ENCODE measurements around the gene SLC25A11.
"Not testable (repeated sequence)": the region's sequence is repeated elsewhere in the genome, so short reads cannot be mapped to it uniquely, and the experiment has no call there.

Gene SLC25A11

DNA sequence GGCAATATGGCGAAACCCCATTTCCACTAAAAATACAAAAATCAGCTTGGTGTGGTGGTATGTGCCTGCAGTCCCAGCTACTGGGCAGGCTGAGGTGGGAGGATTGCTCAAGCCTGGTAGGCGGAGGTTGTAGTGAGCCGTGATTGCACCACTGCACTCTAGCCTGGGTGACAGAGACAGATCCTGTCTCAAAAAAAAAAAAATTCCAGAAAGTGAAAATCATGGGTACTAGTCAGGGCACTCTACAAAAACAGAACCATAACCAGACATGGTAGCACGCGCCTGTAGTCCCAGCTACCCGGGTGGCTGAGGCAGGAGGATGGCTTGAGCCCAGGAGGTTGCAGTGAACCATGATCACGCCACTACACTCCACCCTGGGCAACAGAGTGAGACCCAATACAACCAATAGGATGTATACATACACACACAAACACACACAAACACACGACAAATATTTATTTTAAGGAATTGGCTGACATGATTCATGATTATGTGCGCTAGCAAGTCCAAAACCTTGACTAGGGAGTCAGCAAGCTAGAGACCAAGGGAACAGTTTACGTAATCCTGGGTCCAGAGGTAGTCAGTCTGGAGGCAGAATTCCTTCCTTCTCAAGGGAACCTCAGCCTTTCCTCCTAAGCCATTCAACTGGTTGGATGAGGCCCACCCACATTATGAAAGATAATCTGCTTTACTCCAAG, 19.3 kb downstream of the SLC25A11 start:
- DNase-seq (ENCODE audit: low read depth, low spot score), result no peak

DNA sequence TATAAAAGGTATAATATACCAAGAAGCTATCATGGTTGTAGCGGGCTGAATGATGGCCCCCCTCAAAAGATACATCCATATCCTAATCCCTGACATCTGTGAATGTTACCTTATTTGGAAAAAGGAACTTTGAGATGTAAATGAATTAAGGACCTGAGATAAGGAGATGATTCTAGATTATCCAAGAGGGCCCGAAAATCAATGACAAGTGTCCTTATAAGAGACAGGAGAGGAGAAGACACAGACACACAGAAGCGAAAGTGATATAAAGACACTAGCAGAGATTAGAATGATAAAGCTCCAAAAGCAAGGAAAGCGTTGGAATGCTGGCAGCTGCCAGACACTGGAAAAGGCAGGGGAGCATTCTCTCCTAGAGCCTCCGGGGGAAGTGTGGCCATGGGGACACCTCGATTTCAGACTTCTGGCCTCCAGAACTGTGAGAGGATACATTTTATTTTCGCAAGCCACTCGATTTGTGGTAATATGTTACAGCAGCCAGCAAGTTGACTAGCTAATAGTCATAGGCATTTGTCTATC, 20.3 kb downstream of the SLC25A11 start:
- DNase-seq (ENCODE audit: low read depth, low spot score), result no peak

DNA sequence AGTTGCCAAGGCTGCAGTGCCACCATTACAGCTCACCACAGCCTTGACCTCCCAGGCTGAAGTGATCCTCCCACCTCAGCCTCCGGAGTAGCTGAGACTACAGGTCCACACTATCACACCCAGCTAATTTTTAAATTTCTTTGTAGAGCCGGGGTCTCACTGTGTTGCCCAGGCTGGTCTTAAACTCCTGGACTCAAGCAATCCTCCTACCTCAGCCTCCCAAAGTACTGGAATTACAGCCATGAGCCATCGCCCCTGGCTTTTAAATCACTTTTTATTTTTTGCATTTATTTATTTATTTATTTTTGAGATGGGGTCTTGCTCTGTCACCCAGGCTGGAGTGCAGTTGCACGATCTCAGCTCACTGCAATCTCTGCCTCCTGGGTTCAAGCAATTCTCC, 25.3 kb downstream of the SLC25A11 start:
- DNase-seq (ENCODE audit: low read depth, low spot score), result not testable (repeated sequence)

DNA sequence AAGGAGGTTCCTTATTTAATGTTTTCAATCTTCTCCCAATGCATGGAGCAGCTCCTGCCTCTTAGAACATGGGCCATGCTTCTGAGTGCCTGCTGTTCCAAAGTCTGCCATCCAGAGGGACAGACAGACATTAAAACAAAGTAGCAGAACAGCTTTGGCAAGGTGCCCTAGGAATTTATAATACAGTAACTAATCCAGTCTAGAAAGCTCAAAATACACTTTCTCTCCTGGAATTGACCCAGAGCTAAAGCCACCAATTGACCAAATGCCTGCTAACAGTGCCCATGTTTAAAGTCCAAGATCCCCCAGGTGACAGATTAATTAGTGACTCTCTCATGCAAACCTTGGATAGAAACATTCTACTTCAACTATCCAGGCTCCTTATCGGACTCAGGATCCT, 25.9 kb downstream of the SLC25A11 start:
- DNase-seq (ENCODE audit: low read depth, low spot score), result no peak

DNA sequence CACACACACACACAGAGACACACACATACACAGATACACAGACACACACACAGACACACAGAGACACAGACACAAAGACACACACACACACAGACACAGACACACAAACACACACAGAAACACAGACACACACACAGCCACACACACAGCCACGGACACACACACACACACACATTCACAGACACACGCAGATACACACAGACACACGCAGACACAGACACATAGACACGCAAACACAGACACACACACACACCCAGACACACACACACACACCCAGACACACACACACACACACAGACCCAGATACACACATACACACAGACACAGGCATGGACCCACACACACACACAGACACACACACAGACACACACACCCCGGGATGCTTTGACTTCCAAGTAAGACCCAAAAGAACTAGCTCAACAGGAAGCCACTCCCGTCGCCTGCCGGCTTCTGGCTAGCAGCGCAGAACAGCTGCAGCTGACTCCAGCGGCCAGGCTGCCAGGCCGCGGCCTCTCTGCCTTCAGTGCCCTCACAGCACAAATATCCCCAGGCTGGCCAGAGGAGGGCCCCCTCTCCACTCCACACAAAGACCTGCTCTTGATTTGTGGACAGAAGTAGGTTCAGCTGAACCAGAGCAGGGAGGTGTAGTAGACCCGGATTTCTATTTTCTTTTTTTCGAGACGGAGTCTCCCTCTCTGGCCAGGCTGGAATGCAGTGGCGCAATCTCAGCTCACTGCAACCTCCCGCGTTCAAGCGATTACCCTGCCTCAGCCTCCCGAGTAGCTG, 30.9 kb downstream of the SLC25A11 start:
- DNase-seq (ENCODE audit: low read depth, low spot score), result no peak

DNA sequence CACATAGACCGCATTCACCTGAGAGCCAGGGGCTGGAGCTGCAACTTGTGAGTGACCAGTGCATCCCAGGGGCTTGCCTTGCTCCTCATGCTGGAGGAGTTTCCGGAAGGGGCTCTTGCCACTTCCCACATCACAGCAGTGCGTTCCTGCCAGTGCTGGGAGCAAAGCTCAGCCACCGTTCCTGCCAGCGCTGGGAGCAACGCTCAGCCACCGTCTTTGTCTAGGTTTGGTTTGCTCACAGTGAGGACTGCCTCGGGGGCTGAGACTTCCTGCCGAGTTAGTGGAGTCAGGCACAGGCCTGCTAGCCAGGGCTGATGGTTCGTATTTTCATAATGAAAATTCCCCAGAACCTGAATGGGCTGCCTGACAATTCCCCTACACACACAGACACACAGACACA, 31.5 kb downstream of the SLC25A11 start:
- no peak for DNase-seq (ENCODE audit: low read depth, low spot score)

DNA sequence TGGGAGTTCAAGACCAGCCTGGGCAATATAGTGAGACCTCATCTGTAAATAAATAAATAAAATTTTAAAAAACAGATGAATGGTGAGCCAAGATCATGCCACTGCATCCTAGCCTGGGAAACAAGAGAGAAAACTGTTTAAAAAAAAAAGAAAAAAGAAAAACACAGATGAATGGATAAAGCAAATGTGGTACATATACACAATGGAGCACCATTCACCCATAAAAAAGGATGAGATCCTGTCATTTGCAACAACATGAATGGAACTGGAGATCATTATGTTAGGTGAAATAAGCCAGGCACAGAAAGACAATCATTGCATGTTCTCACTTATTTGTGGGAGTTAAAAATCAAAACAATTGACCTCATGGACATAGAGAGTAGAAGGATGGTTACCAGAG, 33.2 kb downstream of the SLC25A11 start:
- not testable (repeated sequence) for DNase-seq (ENCODE audit: low read depth, low spot score)

DNA sequence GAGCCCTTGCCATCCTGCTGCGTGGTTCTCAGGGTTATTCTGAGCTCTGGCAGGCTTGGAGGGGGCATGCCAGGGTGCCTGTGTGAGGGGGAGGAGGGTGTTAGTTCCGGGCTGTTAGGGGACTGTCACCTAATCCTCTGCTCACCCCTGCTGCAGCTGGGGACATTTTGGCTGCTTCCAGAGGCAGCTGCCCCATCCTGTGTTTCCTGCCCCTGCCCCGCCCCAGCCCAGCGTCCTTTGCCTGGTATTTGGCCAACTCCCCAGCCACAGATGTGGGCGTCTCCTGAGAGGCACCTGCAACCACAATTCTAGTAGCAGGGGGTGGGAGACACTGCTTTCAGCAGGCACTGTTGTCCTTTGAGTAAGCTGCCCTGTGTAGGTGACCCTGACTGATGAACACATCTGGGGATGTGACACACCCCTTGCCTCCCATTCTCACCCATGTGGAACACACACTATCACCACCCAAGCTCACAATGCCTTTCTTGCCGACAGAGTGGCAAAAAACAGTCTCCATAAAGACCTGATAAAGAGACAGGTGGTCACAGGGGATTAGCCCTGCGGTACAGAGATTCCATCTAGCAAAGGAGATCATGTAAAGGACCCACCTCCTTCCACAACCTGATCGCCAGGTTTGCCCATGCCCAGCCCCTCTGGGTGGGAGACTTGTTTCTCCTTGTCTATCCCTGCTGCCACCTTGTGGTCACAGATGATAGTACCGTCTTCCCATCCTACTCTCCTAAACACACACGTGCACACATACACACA, 36.6 kb downstream of the SLC25A11 start, which contains the start of gene CHRNE:
CHRNE (minus strand) TSS at position 48 of the 768 bp plus-strand sequence; CDS start at position 13, 35 bp downstream.
- DNase-seq (ENCODE audit: low read depth, low spot score), result peak; percentile 74

DNA sequence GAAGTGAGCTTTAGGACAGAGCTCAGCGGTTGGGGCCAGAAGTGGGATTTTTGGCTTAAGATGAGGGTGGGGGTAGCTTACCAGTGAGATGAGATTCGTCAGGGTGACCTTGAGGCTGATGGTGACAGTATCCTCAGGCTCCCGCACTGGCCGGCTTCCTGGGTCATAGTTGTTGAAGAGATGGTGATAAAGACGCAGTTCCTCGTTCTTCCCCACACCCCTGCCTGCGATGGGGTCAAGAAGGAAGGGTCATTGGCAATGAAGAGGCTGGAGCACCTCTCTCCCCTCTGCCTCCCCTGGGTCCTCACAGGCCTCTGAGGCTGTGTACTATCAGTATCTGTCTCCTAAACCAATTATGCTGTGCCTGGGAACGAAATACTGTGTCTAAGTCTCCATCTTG, 37.3 kb downstream of the SLC25A11 start:
- DNase-seq (ENCODE audit: low read depth, low spot score), result no peak

DNA sequence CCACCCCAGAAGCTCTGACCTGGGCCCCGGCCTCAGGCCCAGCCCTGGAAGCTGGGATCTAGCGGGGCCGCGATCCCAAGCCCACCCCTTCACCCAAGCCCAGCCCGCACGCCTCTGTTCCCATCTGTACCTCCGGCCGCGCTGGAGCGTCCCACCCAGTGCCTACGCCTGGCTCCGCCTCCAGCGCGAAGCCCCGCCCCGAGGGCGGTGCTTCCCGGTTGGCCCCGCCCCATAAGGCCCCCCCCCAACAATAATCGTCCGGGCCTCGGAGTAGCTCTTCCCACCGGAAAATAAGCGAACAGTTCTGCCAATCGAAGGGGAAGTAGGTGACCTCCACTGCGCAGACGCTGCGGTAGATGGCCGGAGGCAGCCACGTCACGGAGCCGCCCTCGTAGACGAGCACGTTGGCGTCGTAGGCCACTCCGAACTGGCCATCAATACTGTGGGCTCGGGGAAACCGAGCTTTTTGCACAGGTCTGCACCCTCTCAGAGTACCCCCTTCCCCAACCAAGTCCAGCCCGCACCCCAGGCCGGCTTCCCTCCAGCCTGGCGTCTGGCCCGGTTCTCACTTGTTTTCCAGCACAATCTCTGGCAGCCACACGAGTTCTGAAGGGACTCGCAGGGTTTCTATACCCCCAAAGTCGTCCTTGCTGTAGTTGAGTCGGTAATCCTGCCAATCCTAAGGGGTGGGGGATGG, 38.0 kb downstream of the SLC25A11 start:
- no peak for DNase-seq (ENCODE audit: low read depth, low spot score)

DNA sequence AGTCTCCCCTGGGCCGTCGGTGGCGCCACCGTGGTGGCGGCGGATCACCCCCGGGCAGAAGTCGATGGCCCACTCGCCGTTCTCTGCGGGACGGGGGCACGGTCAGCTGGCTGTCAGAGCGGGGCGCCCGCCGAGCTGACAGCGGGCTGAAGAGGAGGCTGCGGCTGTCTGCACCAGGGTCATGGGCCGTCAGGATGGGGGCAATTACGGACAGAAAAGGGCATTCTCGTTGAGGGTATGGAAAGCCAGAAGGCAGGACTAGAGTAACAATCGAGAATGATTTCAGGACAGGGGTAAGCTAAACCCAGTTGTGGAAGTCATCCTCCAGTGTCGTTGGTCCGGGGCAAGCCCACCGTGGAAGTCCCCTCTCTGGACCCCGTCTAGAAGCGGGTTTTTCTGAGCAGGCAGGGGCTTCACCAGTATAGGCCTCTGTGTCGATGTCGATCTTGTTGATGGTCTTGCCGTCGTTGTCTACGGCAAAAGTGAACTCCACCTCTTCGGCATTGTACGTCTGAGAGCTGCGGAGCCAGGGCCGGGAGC, 38.7 kb downstream of the SLC25A11 start:
- DNase-seq (ENCODE audit: low read depth, low spot score), result no peak

DNA sequence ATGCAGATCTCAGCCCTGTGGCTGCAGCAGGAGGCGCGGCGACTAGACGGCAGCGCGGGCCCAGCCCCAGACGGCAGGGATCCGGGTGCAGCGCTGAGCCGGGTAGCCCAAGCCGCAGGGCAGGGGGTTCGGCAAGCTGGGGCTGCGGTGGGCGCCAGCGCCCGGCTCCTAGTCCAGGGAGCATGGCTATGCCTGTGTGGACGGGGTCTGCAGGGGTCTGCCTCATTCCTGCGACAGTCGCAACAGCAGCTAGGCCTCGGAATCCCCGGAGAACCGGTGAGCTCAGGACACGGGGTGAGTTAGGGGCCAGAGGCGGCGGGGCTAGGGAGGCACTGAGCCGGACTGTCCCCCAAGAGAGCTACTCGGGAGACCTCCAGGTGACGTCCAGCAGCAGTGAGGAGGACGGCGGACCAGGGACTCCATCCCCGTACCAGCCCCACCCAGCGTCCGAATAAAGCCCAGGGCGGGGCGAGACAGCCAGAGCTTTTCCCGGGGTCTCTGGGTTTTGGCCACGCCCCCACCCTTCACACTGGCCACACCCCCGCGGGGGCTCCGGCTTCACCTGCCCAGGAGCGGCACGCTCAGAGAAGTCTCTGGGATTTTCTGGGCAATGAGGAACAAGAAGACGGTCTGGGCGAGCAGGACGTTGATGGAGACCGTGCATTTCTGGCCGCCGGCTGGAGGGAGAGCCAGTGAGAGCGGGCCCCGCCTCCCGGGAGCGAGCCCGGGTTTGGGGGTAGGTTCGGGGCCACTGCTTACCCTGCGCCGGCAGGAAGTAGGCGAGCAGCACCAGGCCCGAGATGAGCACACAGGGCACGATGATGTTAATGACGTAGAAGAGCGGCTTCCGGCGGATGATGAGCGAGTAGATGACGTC, 39.4 kb downstream of the SLC25A11 start:
- no peak for DNase-seq (ENCODE audit: low read depth, low spot score)

DNA sequence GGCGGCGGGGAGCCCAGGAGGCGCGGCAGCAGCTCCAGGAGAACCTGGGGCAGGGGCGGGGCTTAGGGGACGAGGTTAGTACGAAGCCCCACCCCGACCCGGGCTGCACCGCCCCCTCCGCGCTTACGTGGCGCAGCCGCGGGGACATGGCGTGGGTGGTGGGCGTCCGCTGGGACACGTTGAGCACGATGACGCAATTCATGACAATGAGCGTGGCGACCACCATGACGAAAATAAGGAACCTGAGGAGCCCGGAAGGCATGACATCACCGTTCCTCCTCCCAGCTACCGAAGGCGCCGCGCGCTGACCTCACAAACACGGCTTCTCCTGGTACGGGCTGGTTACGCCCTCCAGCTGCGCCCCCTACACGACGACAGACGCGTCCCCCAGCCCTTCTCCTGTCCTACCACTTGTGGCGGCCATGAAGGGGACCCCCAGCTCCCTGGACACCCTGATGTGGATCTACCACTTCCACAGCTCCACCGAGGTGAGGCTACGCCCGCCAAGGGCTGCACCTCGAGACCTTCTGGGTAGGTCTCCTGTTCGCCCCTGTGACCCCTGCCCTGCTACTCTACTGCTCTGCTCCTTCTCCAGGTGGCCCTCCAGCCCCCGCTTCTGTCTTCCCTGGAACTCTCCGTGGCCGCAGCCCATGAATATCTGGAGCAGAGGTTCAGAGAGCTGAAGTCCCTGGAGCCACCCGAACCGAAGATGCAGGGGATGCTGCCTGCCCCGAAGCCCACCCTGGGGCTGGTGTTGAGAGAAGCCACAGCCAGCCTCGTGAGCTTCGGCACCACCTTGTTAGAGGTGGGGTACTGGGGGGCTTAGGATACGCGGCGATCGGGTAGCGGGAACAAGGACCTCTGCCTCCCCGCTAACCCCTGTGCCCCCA, 40.3 kb downstream of the SLC25A11 start, which contains the start of gene C17orf107:
C17orf107 (plus strand) TSS at position 196 of the 890 bp plus-strand sequence; CDS start at position 423, 227 bp downstream.
- DNase-seq (ENCODE audit: low read depth, low spot score), result no peak

DNA sequence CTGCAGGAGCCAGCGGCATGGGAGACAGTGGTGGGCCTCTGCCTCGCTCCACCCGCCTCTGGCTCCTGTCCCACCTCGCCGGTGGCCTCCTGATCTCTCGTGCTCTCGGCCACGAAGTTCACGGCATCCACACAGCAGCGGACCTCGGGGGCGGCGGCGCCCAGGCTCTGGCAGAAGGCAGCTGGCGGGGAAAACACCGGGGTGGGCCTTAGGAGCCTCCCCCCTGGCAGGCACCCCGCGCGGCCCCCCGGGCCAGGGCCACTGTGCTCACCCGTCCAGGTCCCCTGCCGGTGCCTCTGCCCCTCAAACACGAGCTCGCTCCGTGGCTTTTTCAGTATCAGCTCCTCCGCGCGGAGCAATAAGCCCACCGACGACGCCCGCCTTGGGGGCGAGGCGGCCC, 40.9 kb downstream of the SLC25A11 start:
- DNase-seq (ENCODE audit: low read depth, low spot score), result no peak

DNA sequence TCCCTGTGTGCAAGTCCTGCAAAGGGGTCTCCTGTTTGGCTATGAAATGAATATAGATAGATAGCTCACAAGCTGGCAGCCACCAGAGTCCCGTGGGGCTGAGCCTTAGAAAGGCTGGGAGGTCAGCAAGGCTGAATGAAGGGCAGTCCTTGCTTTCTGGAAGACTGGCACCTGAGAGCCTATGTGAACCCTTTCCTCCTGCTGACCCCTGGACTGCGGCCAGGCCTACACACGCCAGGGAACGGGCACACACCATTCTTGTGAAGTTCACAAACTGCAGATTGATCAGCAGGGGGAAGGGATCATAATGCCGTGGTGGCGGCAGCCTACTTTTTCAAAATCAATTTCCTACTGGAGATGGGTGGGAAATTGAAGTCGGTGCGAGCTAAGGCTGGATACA, 41.5 kb downstream of the SLC25A11 start:
- no peak for DNase-seq (ENCODE audit: low read depth, low spot score)

DNA sequence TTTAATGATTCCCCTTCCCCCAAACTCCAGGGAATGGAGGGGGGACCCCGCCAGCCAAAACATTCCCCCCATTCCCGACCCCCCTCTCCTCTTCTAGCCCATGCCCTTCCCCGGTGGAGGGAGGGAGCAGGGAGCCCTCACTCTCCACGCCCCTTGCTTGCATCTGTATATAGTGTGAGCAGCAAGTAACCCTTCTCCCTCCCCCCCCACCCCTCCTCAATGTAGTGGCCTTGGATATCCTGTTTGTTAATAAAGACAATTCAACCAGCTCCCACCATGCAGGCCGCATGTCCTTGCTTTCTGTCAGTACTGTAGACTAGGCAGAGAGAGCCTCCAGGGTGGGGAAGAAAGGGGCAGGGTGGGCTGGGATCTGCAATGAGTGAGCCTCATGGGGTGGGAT, 42.1 kb downstream of the SLC25A11 start:
- no peak for DNase-seq (ENCODE audit: low read depth, low spot score)

DNA sequence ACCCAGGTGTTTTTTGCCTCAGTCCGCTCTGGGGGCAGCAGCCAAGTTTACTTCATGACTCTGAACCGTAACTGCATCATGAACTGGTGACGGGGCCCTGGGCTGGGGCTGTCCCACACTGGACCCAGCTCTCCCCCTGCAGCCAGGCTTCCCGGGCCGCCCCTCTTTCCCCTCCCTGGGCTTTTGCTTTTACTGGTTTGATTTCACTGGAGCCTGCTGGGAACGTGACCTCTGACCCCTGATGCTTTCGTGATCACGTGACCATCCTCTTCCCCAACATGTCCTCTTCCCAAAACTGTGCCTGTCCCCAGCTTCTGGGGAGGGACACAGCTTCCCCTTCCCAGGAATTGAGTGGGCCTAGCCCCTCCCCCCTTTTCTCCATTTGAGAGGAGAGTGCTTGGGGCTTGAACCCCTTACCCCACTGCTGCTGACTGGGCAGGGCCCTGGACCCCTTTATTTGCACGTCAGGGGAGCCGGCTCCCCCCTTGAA, 42.6 kb downstream of the SLC25A11 start:
- DNase-seq (ENCODE audit: low read depth, low spot score), result no peak

DNA sequence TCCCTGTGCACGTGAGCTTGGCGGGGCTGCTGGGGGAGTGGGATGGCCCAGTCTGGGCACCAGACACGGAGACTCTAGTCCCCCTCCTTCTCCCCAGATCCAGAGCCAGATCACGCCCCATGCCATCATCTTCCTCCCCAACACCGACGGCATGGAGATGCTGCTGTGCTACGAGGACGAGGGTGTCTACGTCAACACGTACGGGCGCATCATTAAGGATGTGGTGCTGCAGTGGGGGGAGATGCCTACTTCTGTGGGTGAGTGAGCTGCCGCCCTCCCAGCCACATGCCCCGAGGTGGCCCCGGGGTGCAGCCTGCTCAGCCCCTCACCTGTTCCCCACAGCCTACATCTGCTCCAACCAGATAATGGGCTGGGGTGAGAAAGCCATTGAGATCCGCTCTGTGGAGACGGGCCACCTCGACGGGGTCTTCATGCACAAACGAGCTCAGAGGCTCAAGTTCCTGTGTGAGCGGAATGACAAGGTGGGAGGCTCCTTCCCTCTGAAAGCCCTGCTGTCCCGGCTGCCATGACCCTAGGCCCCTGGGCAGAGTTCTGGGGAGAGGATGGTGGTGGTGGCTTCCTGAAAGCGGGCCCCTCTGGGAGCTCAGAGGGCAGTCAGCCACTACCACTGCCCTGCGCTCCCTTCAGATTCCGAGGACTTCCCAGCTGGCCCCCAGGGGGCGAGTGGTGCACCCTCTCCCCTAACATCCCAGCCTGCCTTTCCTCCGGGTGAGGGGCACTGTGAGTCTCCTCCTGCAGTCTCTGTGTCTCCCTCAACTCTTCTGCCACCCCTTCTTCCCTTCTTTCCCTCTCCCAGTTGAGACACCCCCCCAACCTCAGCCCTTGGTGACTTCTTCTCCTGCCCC, 43.3 kb downstream of the SLC25A11 start:
- no peak for DNase-seq (ENCODE audit: low read depth, low spot score)
